Endothelial cell of umbilical vein (primary cell): ENCODE measurements around the gene DCLK1. TPM values are rescaled to one million over a fixed set of nuclear protein-coding genes. Genes with fewer than 3 reads are reported as not detected.

Experiments
- BruUV-seq: library from RNA; stranded (reverse); fragments of 400-500 nt; replicated peaks from 2 replicates; lab custom pipeline; 2021; lab: Mats Ljungman, UMichigan
- CTCF ChIA-PET: fragments of 300-600, 350-600 bp; sonication (Branson Sonifier 250); formaldehyde crosslinking; loops from one replicate; lab custom pipeline; 2021; ENCODE audit warnings: antibody characterized with exemption, inconsistent platforms; lab: Charles Lee
- POLR2A ChIA-PET: fragments of 300-600, 350-600 bp; sonication (Branson Sonifier 250); formaldehyde crosslinking; loops from one replicate; lab custom pipeline; 2021; ENCODE audit warnings: antibody characterized with exemption, inconsistent platforms; lab: Charles Lee
- DNase-seq: peaks from one replicate; pipeline ENCODE4 v3.0.0-alpha.2; 2011; ENCODE audit warnings: low read depth, low spot score
- FAIRE-seq: peaks from 2 replicates; lab custom pipeline; 2011; peaks lifted over from hg19 to GRCh38; lab: Jason Lieb, UNC
- H2AFZ ChIP-seq: 2 replicates; pipeline ENCODE4 v1.6.0; 2012; ENCODE audit warnings: low read depth, low read length, control low read depth, inconsistent platforms
- H3K27ac ChIP-seq: 2 replicates; pipeline ENCODE4 v1.5.1; 2011; ENCODE audit warnings: low read depth, mild to moderate bottlenecking, control low read depth, low read length, moderate library complexity; ENCODE audit not compliant: insufficient read depth
- H3K27me3 ChIP-seq, 2 experiments: 2 replicates each; pipeline versions ENCODE4 v1.6.0 to v1.6.1; 2011; ENCODE audit warnings: low read length in 2 of 2, mixed read lengths in 1 of 2; ENCODE audit not compliant: control insufficient read depth in 2 of 2, insufficient read depth in 2 of 2
- H3K36me3 ChIP-seq, 2 experiments: 2 replicates in 1 of 2; 3 replicates in 1 of 2; pipeline ENCODE4 v1.5.1; 2011; ENCODE audit warnings: low read length in 2 of 2, mild to moderate bottlenecking in 1 of 2, moderate library complexity in 1 of 2; ENCODE audit not compliant: control insufficient read depth in 2 of 2, insufficient read depth in 2 of 2; ENCODE audit errors: extremely low read depth in 1 of 2
- H3K4me1 ChIP-seq: 3 replicates; pipeline ENCODE4 v1.5.1; 2011; ENCODE audit warnings: mild to moderate bottlenecking, low read length; ENCODE audit not compliant: control insufficient read depth, insufficient read depth; ENCODE audit errors: extremely low read depth
- H3K4me2 ChIP-seq: 2 replicates; pipeline ENCODE4 v1.6.1; 2011; ENCODE audit warnings: low read length, control low read depth, mixed read lengths; ENCODE audit not compliant: insufficient read depth
- H3K4me3 ChIP-seq, 3 experiments: fragments of 200-600 bp in 1 of 3; sonication (generic), shearing (Covaris generic) in 1 of 3; replicated peaks in 1 of 3; 2 replicates each; pipeline ENCODE4 v1.5.1; 2011 to 2016; ENCODE audit warnings: control low read depth in 3 of 3, low read length in 3 of 3, mild to moderate bottlenecking in 2 of 3, inconsistent platforms in 1 of 3, low read depth in 1 of 3, moderate library complexity in 1 of 3; ENCODE audit not compliant: insufficient read depth in 1 of 3
- H3K79me2 ChIP-seq: 2 replicates; pipeline ENCODE4 v1.6.0; 2012; ENCODE audit warnings: low read length, inconsistent platforms; ENCODE audit not compliant: control insufficient read depth, insufficient read depth
- H3K9ac ChIP-seq: replicated peaks from 2 replicates; pipeline ENCODE3; 2011; ENCODE audit warnings: low read length, control low read depth; ENCODE audit not compliant: insufficient read depth; ENCODE audit errors: extremely low read depth
- H3K9me1 ChIP-seq: replicated peaks from 3 replicates; pipeline ENCODE4 v1.6.0; 2011; ENCODE audit warnings: mild to moderate bottlenecking, low read length; ENCODE audit not compliant: control insufficient read depth, insufficient read depth; ENCODE audit errors: extremely low read depth
- H3K9me3 ChIP-seq: replicated peaks from 2 replicates; pipeline ENCODE4 v1.5.1; 2012; ENCODE audit warnings: low read length, inconsistent platforms; ENCODE audit not compliant: control insufficient read depth, insufficient read depth
- H4K20me1 ChIP-seq: replicated peaks from 2 replicates; pipeline ENCODE3; 2011; ENCODE audit warnings: mild to moderate bottlenecking, low read length; ENCODE audit not compliant: control insufficient read depth, insufficient read depth; ENCODE audit errors: extremely low read depth
- CTCF ChIP-seq, 2 donors: IDR thresholded peaks; 1 replicate in 1 of 2; 2 replicates in 1 of 2; pipeline ENCODE4 v1.5.1; 2011; ENCODE audit warnings: low read length in 2 of 2, mild to moderate bottlenecking in 2 of 2, moderate library complexity in 2 of 2, control low read depth in 1 of 2, inconsistent platforms in 1 of 2, low read depth in 1 of 2; ENCODE audit not compliant: insufficient read depth in 1 of 2; ENCODE audit errors: extremely low read depth in 1 of 2
- EZH2 ChIP-seq: IDR thresholded peaks from 2 replicates; pipeline ENCODE4 v1.6.1; 2012; ENCODE audit warnings: borderline replicate concordance, low read depth, mild to moderate bottlenecking, moderate library complexity, low read length, inconsistent platforms; ENCODE audit not compliant: severe bottlenecking
- FOS ChIP-seq: IDR thresholded peaks from 2 replicates; pipeline ENCODE4 v1.6.1; 2011; ENCODE audit warnings: mild to moderate bottlenecking, low read length, moderate library complexity, borderline replicate concordance; ENCODE audit not compliant: insufficient read depth
- GATA2 ChIP-seq: IDR thresholded peaks from 2 replicates; pipeline ENCODE4 v1.7.0; 2011; ENCODE audit warnings: low read depth, mild to moderate bottlenecking, moderate library complexity, mixed read lengths, low read length; ENCODE audit not compliant: insufficient read length, insufficient read depth
- JUN ChIP-seq: IDR thresholded peaks from 2 replicates; pipeline ENCODE4 v1.6.1; 2011; ENCODE audit warnings: borderline replicate concordance, low read depth; ENCODE audit not compliant: insufficient read length, insufficient read depth
- MAX ChIP-seq: IDR thresholded peaks from 2 replicates; pipeline ENCODE4 v1.6.1; 2011; ENCODE audit not compliant: insufficient read depth, insufficient read length
- MYC ChIP-seq: IDR thresholded peaks from one replicate; pipeline ENCODE4 v1.6.1; 2011; ENCODE audit warnings: mild to moderate bottlenecking, low read depth, low read length
- POLR2A ChIP-seq: IDR thresholded peaks from 2 replicates; pipeline ENCODE4 v1.6.1; 2012; ENCODE audit warnings: low read depth, mild to moderate bottlenecking, control low read depth, low read length
- POLR2AphosphoS5 ChIP-seq: IDR thresholded peaks from 2 replicates; pipeline ENCODE4 v1.6.1; 2012; ENCODE audit warnings: low read depth, mild to moderate bottlenecking, control low read depth, low read length, moderate library complexity; ENCODE audit not compliant: insufficient read depth
- dilution Hi-C: fragments of 300-500 bp; cut with MboI; formaldehyde crosslinking; loops from one replicate; pipeline ENCODE4 v1.15.0; 2019; ENCODE audit warnings: low sequenced_read_pairs; ENCODE audit not compliant: extremely low pct_ligation_motif_present
- intact Hi-C: fragments of 100-400 bp; cut with micrococcal nuclease; formaldehyde crosslinking; loops from one replicate; pipeline ENCODE4 v1.10.0; 2022
- polyA plus RNA-seq, 4 experiments: library from polyadenylated mRNA; depleted of rRNA in 3 of 4; stranded (reverse) in 3 of 4; unstranded in 1 of 4; fragments of >200 nt; gene quantifications; 2 replicates each; pipeline versions ENCODE4 v1.2.1 to v1.2.3, GENCODE V29; 2011 to 2012; ENCODE audit warnings: missing spikeins in 1 of 4
- total RNA-seq: library from RNA; stranded (reverse); gene quantifications from 2 replicates; pipeline ENCODE4 v1.2.3, GENCODE V29; 2021

The DCLK1 gene
- total and polyA plus RNA-seq, 2 donors (not counting 3 experiments of a cell fraction or from before 2014, with no cell fraction given), result 0.28 to 3.9 TPM

GRCh38 chr13:35791184-35791851 lies 339.9 kb downstream of the DCLK1 start:
- Histone ChIP-seq H3K9me3 (no peaks in the 10 kb centered on the region), H3K9me1 (no peaks in the 10 kb centered on the region), H3K4me3 (no peak overlapping the region), H4K20me1 (no peaks in the 10 kb centered on the region), H3K36me3 (no peaks in the 10 kb centered on the region), H2AFZ (no peak overlapping the region), H3K27me3 (no peaks in the 10 kb centered on the region), H3K27ac (no peak overlapping the region), H3K9ac (no peak overlapping the region), H3K4me2 (no peak overlapping the region), H3K79me2 (no peaks in the 10 kb centered on the region), H3K4me1 (no peaks in the 10 kb centered on the region)
- intact Hi-C loops, result no loop called here
- no peak for TF ChIP-seq POLR2AphosphoS5
- no peak for TF ChIP-seq MYC
- TF ChIP-seq GATA2, result no peak
- TF ChIP-seq EZH2, result no peak
- no peak for TF ChIP-seq POLR2A
- TF ChIP-seq MAX, result no peak
- TF ChIP-seq FOS, result no peak
- TF ChIP-seq CTCF (IDR thresholded peaks at IDR 0.05; ENCODE audit: extremely low read depth in 1 of 2, insufficient read depth in 1 of 2, low read depth in 1 of 2, low read length in 2 of 2), result no peak
- TF ChIP-seq JUN, result no peak
- BruUV-seq, result no TSS peak
- dilution Hi-C loops, result no loop called here
- FAIRE-seq, result no peak
- ChIA-PET CTCF (interaction anchor here (2.5 kb wide), 1 partner anchor 27 kb away, joined by 13 read pairs; no protein-coding TSS in a partner anchor), POLR2A (no interaction called here)
- DNase-seq, result no peak
